MM.1S (cell line): ENCODE results near the gene RDH13.
"Not testable (repeated sequence)": the region's sequence is repeated elsewhere in the genome, so short reads cannot be mapped to it uniquely, and the experiment has no call there.

Source experiments
- DNase-seq: peaks from one replicate; pipeline ENCODE4 v3.0.0-alpha.2; 2015
- H2AFZ ChIP-seq: fragments of 300-600 bp; sonication (generic); 2 replicates; pipeline ENCODE4 v1.6.0; 2016; ENCODE audit warnings: antibody characterized with exemption, low read length
- H3F3A ChIP-seq: fragments of 300-600 bp; sonication (generic); 2 replicates; pipeline ENCODE4 v1.6.1; 2016; ENCODE audit warnings: mild to moderate bottlenecking, antibody characterized with exemption, low read length, moderate library complexity, mixed read lengths; ENCODE audit not compliant: insufficient read depth
- H3K27ac ChIP-seq: fragments of 300-600 bp; sonication (generic); 2 replicates; pipeline ENCODE4 v1.5.1; 2016; ENCODE audit warnings: mild to moderate bottlenecking, low read length
- H3K27me3 ChIP-seq: fragments of 300-600 bp; sonication (generic); replicated peaks from 2 replicates; pipeline ENCODE4 v1.6.0; 2016; ENCODE audit warnings: low read length; ENCODE audit not compliant: insufficient read depth
- H3K36me3 ChIP-seq: fragments of 300-600 bp; sonication (generic); replicated peaks from 2 replicates; pipeline ENCODE4 v1.6.1; 2016; ENCODE audit warnings: mild to moderate bottlenecking, low read length, mixed read lengths; ENCODE audit not compliant: insufficient read depth
- H3K4me1 ChIP-seq: fragments of 300-600 bp; sonication (generic); 2 replicates; pipeline ENCODE4 v1.6.1; 2016; ENCODE audit warnings: low read length, mixed read lengths
- H3K4me2 ChIP-seq: fragments of 300-600 bp; sonication (generic); 2 replicates; pipeline ENCODE4 v1.6.0; 2016; ENCODE audit warnings: low read depth, low read length
- H3K4me3 ChIP-seq: fragments of 300-600 bp; sonication (generic); 2 replicates; pipeline ENCODE4 v1.5.1; 2016; ENCODE audit warnings: low read length, mixed read lengths
- H3K79me2 ChIP-seq: fragments of 300-600 bp; sonication (generic); 2 replicates; pipeline ENCODE4 v1.6.1; 2016; ENCODE audit warnings: mixed run types, low read length, mixed read lengths
- H3K9ac ChIP-seq: fragments of 300-600 bp; sonication (generic); 2 replicates; pipeline ENCODE4 v1.6.1; 2016; ENCODE audit warnings: low read length, mixed read lengths
- H3K9me2 ChIP-seq: fragments of 300-600 bp; sonication (generic); replicated peaks from 2 replicates; pipeline ENCODE4 v1.6.1; 2016; ENCODE audit warnings: mild to moderate bottlenecking, low read length, mixed read lengths; ENCODE audit not compliant: insufficient read depth
- H3K9me3 ChIP-seq: fragments of 300-600 bp; sonication (generic); replicated peaks from 2 replicates; pipeline ENCODE4 v1.6.1; 2016; ENCODE audit warnings: mild to moderate bottlenecking, low read length, mixed read lengths; ENCODE audit not compliant: insufficient read depth
- H4K20me1 ChIP-seq: fragments of 300-600 bp; sonication (generic); 2 replicates; pipeline ENCODE4 v1.6.1; 2016; ENCODE audit warnings: mild to moderate bottlenecking, low read length, moderate library complexity, mixed read lengths; ENCODE audit not compliant: insufficient read depth
- CTCF ChIP-seq: fragments of 300-600 bp; sonication (generic); IDR thresholded peaks from 2 replicates; pipeline ENCODE4 v1.5.1; 2016; ENCODE audit warnings: antibody characterized with exemption, low read length, mixed read lengths
- EZH2 ChIP-seq: fragments of 300-600 bp; sonication (generic); optimal IDR thresholded peaks from 2 replicates; pipeline ENCODE3; 2017; ENCODE audit warnings: low read depth, mild to moderate bottlenecking, antibody characterized with exemption, low read length, mixed read lengths
- EZH2phosphoT487 ChIP-seq: fragments of 300-600 bp; sonication (generic); IDR thresholded peaks from 2 replicates; pipeline ENCODE4 v1.6.1; 2018; ENCODE audit warnings: antibody characterized with exemption, low read length

The RDH13 gene

GRCh38 chr19:55041244-55041626, 21.7 kb downstream of the RDH13 start:
- Histone ChIP-seq H3K9me2 (no peaks in the 10 kb centered on the region), H3K9me3 (no peaks in the 10 kb centered on the region), H3K4me1 (no peaks in the 10 kb centered on the region), H3F3A (no peaks in the 10 kb centered on the region), H3K4me2 (no peak overlapping the region), H3K27ac (no peak overlapping the region), H2AFZ (no peak overlapping the region), H3K27me3 (no peaks in the 10 kb centered on the region), H3K79me2 (peaks cover 29% of the 10 kb centered on the region), H4K20me1 (no peaks in the 10 kb centered on the region), H3K36me3 (no peaks in the 10 kb centered on the region), H3K9ac (no peak overlapping the region), H3K4me3 (no peak overlapping the region)
- DNase-seq = no peak
- TF ChIP-seq EZH2phosphoT487 = no peak

GRCh38 chr19:55040654-55041053, 22.3 kb downstream of the RDH13 start:
- not testable (repeated sequence) for H3K9me3 ChIP-seq, H3K4me2 ChIP-seq, DNase-seq, H3K9me2 ChIP-seq, H3F3A ChIP-seq, H3K9ac ChIP-seq, H3K27ac ChIP-seq, H4K20me1 ChIP-seq, H3K27me3 ChIP-seq, H2AFZ ChIP-seq, H3K4me3 ChIP-seq, H3K4me1 ChIP-seq, H3K36me3 ChIP-seq
- H3K79me2 ChIP-seq = peaks cover 29% of the 10 kb centered on the region

GRCh38 chr19:55037603-55038002, 25.3 kb downstream of the RDH13 start:
- not testable (repeated sequence) for H3K4me1 ChIP-seq, H3K36me3 ChIP-seq, H3K4me3 ChIP-seq, H4K20me1 ChIP-seq, H3K9me3 ChIP-seq, H2AFZ ChIP-seq, H3K27me3 ChIP-seq, H3K27ac ChIP-seq, H3F3A ChIP-seq, H3K9ac ChIP-seq, DNase-seq, H3K9me2 ChIP-seq, H3K4me2 ChIP-seq
- peaks cover 45% of the 10 kb centered on the region for H3K79me2 ChIP-seq

GRCh38 chr19:55036058-55036457, 26.9 kb downstream of the RDH13 start:
- Histone ChIP-seq H3K79me2 (peaks cover 52% of the 10 kb centered on the region), H3K9me2 (no peaks in the 10 kb centered on the region), H3K4me3 (no peak overlapping the region), H2AFZ (no peak overlapping the region), H3K27ac (no peak overlapping the region), H3K4me1 (no peaks in the 10 kb centered on the region), H3F3A (no peaks in the 10 kb centered on the region), H3K9ac (no peak overlapping the region), H3K4me2 (no peak overlapping the region), H4K20me1 (no peaks in the 10 kb centered on the region), H3K9me3 (no peaks in the 10 kb centered on the region), H3K27me3 (no peaks in the 10 kb centered on the region), H3K36me3 (no peaks in the 10 kb centered on the region)
- DNase-seq = no peak
- TF ChIP-seq EZH2 = no peak
- no peak for TF ChIP-seq CTCF
- TF ChIP-seq EZH2phosphoT487 = no peak

GRCh38 chr19:55034751-55035150, 28.2 kb downstream of the RDH13 start:
- Histone ChIP-seq H3K4me3 (no peak overlapping the region), H3K4me1 (no peaks in the 10 kb centered on the region), H3K27ac (no peak overlapping the region), H4K20me1 (no peaks in the 10 kb centered on the region), H3F3A (no peaks in the 10 kb centered on the region), H3K9ac (no peak overlapping the region), H3K79me2 (peaks cover 49% of the 10 kb centered on the region), H3K4me2 (no peak overlapping the region), H3K27me3 (no peaks in the 10 kb centered on the region), H3K9me2 (no peaks in the 10 kb centered on the region), H2AFZ (no peak overlapping the region), H3K36me3 (no peaks in the 10 kb centered on the region), H3K9me3 (no peaks in the 10 kb centered on the region)
- TF ChIP-seq EZH2phosphoT487 = no peak
- DNase-seq = no peak

GRCh38 chr19:55032976-55033643, 29.8 kb downstream of the RDH13 start:
- not testable (repeated sequence) for DNase-seq, H4K20me1 ChIP-seq, H3K4me2 ChIP-seq, H3K4me1 ChIP-seq, H3F3A ChIP-seq, H3K27ac ChIP-seq, H3K9me3 ChIP-seq, H3K4me3 ChIP-seq, H3K9me2 ChIP-seq, H2AFZ ChIP-seq, H3K9ac ChIP-seq, H3K27me3 ChIP-seq, H3K36me3 ChIP-seq
- H3K79me2 ChIP-seq = peaks cover 44% of the 10 kb centered on the region
